Heart left ventricle (tissue), 16 donors: ENCODE data around the gene HRAS. TPM values are rescaled to one million over a fixed set of nuclear protein-coding genes. Genes with fewer than 3 reads are reported as not detected.
A peak's percentile ranks its signal among the peaks of the same experiment; 100 is the strongest.

Source experiments
- ATAC-seq, 4 donors: fragments of 200-7000 bp; cut with Tn5 transposase; one replicate each; pipeline ENCODE4 v1.9.1; 2020 to 2022; ENCODE audit warnings: moderate library complexity in 4 of 4, mild to moderate bottlenecking in 3 of 4, moderate number of reproducible peaks in 1 of 4
- DNase-seq, 5 donors: peaks; one replicate each; pipeline ENCODE4 v3.0.0-alpha.2; 2020
- H3K27ac ChIP-seq, 12 donors: fragments of 200-600 bp; sonication (generic) in 4 of 12; one replicate each; pipeline versions ENCODE4 v1.5.0 to v1.8.0; 2016 to 2022; ENCODE audit warnings: mild to moderate bottlenecking in 2 of 12
- H3K27me3 ChIP-seq, 9 donors: fragments of 200-600 bp; sonication (generic) in 2 of 9; one replicate each; pipeline versions ENCODE4 v1.5.1 to v1.8.0; 2016 to 2022; ENCODE audit warnings: mild to moderate bottlenecking in 3 of 9
- H3K36me3 ChIP-seq, 9 donors: fragments of 200-600 bp; sonication (generic) in 2 of 9; one replicate each; pipeline versions ENCODE4 v1.5.0 to v1.8.0; 2018 to 2022; ENCODE audit warnings: mild to moderate bottlenecking in 2 of 9
- H3K4me1 ChIP-seq, 12 donors: fragments of 200-600 bp; sonication (generic) in 4 of 12; one replicate each; pipeline versions ENCODE4 v1.5.0 to v1.8.0; 2016 to 2022; ENCODE audit warnings: mild to moderate bottlenecking in 3 of 12
- H3K4me3 ChIP-seq, 12 donors: fragments of 200-600 bp; sonication (generic) in 4 of 12; one replicate each; pipeline versions ENCODE4 v1.5.0 to v1.8.0; 2017 to 2022; ENCODE audit warnings: mild to moderate bottlenecking in 9 of 12, moderate library complexity in 4 of 12
- H3K9me3 ChIP-seq, 12 donors: fragments of 200-600 bp; sonication (generic) in 4 of 12; one replicate each; pipeline versions ENCODE4 v1.5.0 to v1.8.0; 2016 to 2022; ENCODE audit warnings: mild to moderate bottlenecking in 1 of 12
- CTCF ChIP-seq, 12 donors: fragments of 200-600 bp; sonication (generic) in 4 of 12; IDR thresholded peaks; one replicate each; pipeline versions ENCODE4 v1.5.0 to v1.8.0; 2018 to 2022; ENCODE audit warnings: antibody characterized with exemption in 12 of 12, mild to moderate bottlenecking in 5 of 12
- POLR2A ChIP-seq, 2 donors: fragments of 450-650 bp; IDR thresholded peaks; one replicate each; pipeline ENCODE4 v1.6.1; 2017; ENCODE audit warnings: antibody characterized with exemption in 2 of 2, mild to moderate bottlenecking in 2 of 2, moderate library complexity in 2 of 2
- WGBS, 4 donors: extraction: QIAGEN DNeasy Blood & Tissue Kit in 2 of 4; methylation state at CpG; one replicate each; pipeline versions ENCODE4 v1.1.5 to v1.1.7; 2013 to 2018; 5-methylcytosine and 5-hydroxymethylcytosine counted together
- intact Hi-C, 10 donors: fragments of 100-400 bp; cut with DNase I; formaldehyde crosslinking; loops; one replicate each; pipeline versions ENCODE4 v1.11.1 to v1.14.2; 2022
- polyA plus RNA-seq, 2 donors: library from polyadenylated mRNA; stranded (reverse); fragments of 200-250 nt; gene quantifications; one replicate each; pipeline ENCODE4 v1.2.3, GENCODE V29; 2013
- total RNA-seq, 9 donors: library from RNA; depleted of rRNA in 2 of 9; stranded (reverse); fragments of >200 nt in 2 of 9; fragmentation: NEBNext Ultra II Directional in 3 of 9; extraction: Animal tissue kit (Norgen Biotek cat#: 25700) in 3 of 9; gene quantifications; one replicate each; pipeline versions ENCODE4 v1.1.0 to v1.2.4, GENCODE V29; 2016 to 2023
- donor health status: ischemic (EF 13 %, LVEDD 7.1; RV severe dilation, severe dysfunction).
- donor health status: healthy with polysubstance abuse.
- donor health status: DM: no; HTN: yes; CAD: no.
- donor health status: DM: no; HTN: no; CAD: no.
- donor health status: ischemic (EF 25% LVEDD 6.9; RV normal size, moderate dysfunction).
- donor health status: ischemic (EF 25% LVEDD 5.7; RV mildly dilated, moderate dysfunction).
- donor health status: healthy.
- donor health status: DM: yes; HTN: yes; CAD: no.
- donor health status: ischemic (EF 35%, LVEDD 5.7; RV mildly dilated, moderate dysfunction).
- donor health status: nonischemic (EF 11% LVEDD 7.7; RV severe dilation, severe dysfunction).
- donor health status: DM: yes; HTN: yes; CAD: no.
- donor health status: PGD.
- donor health status: ischemic (EF 29% LVEDD 5.4; RV normal size, mild dysfunction).
- donor health status: nonischemic (EF 23%, LVEDD 6.1; RV moderate dilation, normal function).

HRAS gene
- total and polyA plus RNA-seq, 11 donors: 44.0 to 99.3 (median 59.8) TPM

GRCh38 chr11:567011-567628, 31.7 kb upstream of the HRAS start:
- WGBS, 4 donors: 75 to 84% (median 80%) methylated on average over 14 to 18 of the region's 18 CpGs
- peak overlapping the region in 9 of 12 donors; percentile 64 to 90 (median 77) for H3K4me3 ChIP-seq
- no peak for ATAC-seq

GRCh38 chr11:565921-566509, 30.6 kb upstream of the HRAS start:
- Histone ChIP-seq H3K27ac (no peak overlapping the region), H3K9me3 (no peaks in the 10 kb centered on the region), H3K4me3 (no peak overlapping the region), H3K4me1 (peaks cover 0 to 39% (median 20%) of the 10 kb centered on the region in 12 donors), H3K36me3 (no peaks in the 10 kb centered on the region), H3K27me3 (no peaks in the 10 kb centered on the region)
- 83 to 96% (median 85%) methylated on average over 5 to 12 of the region's 12 CpGs for WGBS, 4 donors
- intact Hi-C loops: loop anchor here in 1 of 10 donors (5.0 kb wide), 1 partner anchor 131 kb away; the partner anchor contains the start of genes DEAF1 and TMEM80
- ATAC-seq (no peak), DNase-seq (no peak)
- TF ChIP-seq POLR2A (IDR thresholded peaks at IDR 0.05) (no peak), CTCF (IDR thresholded peaks at IDR 0.05) (no peak)

More at GRCh38 chr11:567011-567628, 31.7 kb upstream of the HRAS start:
- Histone ChIP-seq H3K9me3 (no peaks in the 10 kb centered on the region), H3K36me3 (no peaks in the 10 kb centered on the region), H3K27me3 (no peaks in the 10 kb centered on the region), H3K27ac (peak overlapping the region in 3 of 12 donors; percentile 87 to 97 (median 94)), H3K4me1 (peaks cover 0 to 31% (median 16%) of the 10 kb centered on the region in 12 donors)
- DNase-seq: peak in 1 of 5 donors; percentile 48
- no peak for TF ChIP-seq CTCF (IDR thresholded peaks at IDR 0.05)
- TF ChIP-seq POLR2A (IDR thresholded peaks at IDR 0.05): no peak
- intact Hi-C loops: loop anchor here in 1 of 10 donors (5.0 kb wide), 1 partner anchor 130 kb away; the partner anchor contains the start of genes DEAF1 and TMEM80

- H3K9me3 ChIP-seq: no peaks in the 10 kb centered on the region
- intact Hi-C loops: no loop called here
- no peaks in the 10 kb centered on the region for H3K36me3 ChIP-seq
- peaks cover 0 to 8% (median 4%) of the 10 kb centered on the region in 9 donors for H3K27me3 ChIP-seq
- 88 to 89% (median 89%) methylated on average over 8 to 12 of the region's 12 CpGs for WGBS, 4 donors
- H3K27ac ChIP-seq: no peak overlapping the region
- TF ChIP-seq POLR2A (IDR thresholded peaks at IDR 0.05) (no peak), CTCF (IDR thresholded peaks at IDR 0.05) (no peak)
- DNase-seq (peak in 1 of 5 donors; percentile 54), ATAC-seq (no peak)
- H3K4me3 ChIP-seq: no peak overlapping the region
- H3K4me1 ChIP-seq: peaks cover 0 to 40% (median 17%) of the 10 kb centered on the region in 12 donors
Observed at GRCh38 chr11:563812-564578, 28.6 kb upstream of the HRAS start.
